Endothelial cell of umbilical vein (primary cell): ENCODE data around the gene CAMK2B. TPM values are rescaled to one million over a fixed set of nuclear protein-coding genes. Genes with fewer than 3 reads are reported as not detected.

Source experiments
- BruUV-seq: library from RNA; stranded (reverse); fragments of 400-500 nt; replicated peaks from 2 replicates; lab custom pipeline; 2021; lab: Mats Ljungman, UMichigan
- CTCF ChIA-PET: fragments of 300-600, 350-600 bp; sonication (Branson Sonifier 250); formaldehyde crosslinking; loops from one replicate; lab custom pipeline; 2021; ENCODE audit warnings: antibody characterized with exemption, inconsistent platforms; lab: Charles Lee
- POLR2A ChIA-PET: fragments of 300-600, 350-600 bp; sonication (Branson Sonifier 250); formaldehyde crosslinking; loops from one replicate; lab custom pipeline; 2021; ENCODE audit warnings: antibody characterized with exemption, inconsistent platforms; lab: Charles Lee
- DNase-seq: peaks from one replicate; pipeline ENCODE4 v3.0.0-alpha.2; 2011; ENCODE audit warnings: low read depth, low spot score
- FAIRE-seq: peaks from 2 replicates; lab custom pipeline; 2011; peaks lifted over from hg19 to GRCh38; lab: Jason Lieb, UNC
- H2AFZ ChIP-seq: 2 replicates; pipeline ENCODE4 v1.6.0; 2012; ENCODE audit warnings: low read depth, low read length, control low read depth, inconsistent platforms
- H3K27ac ChIP-seq: 2 replicates; pipeline ENCODE4 v1.5.1; 2011; ENCODE audit warnings: low read depth, mild to moderate bottlenecking, control low read depth, low read length, moderate library complexity; ENCODE audit not compliant: insufficient read depth
- H3K27me3 ChIP-seq, 2 experiments: 2 replicates each; pipeline versions ENCODE4 v1.6.0 to v1.6.1; 2011; ENCODE audit warnings: low read length in 2 of 2, mixed read lengths in 1 of 2; ENCODE audit not compliant: control insufficient read depth in 2 of 2, insufficient read depth in 2 of 2
- H3K36me3 ChIP-seq, 2 experiments: 2 replicates in 1 of 2; 3 replicates in 1 of 2; pipeline ENCODE4 v1.5.1; 2011; ENCODE audit warnings: low read length in 2 of 2, mild to moderate bottlenecking in 1 of 2, moderate library complexity in 1 of 2; ENCODE audit not compliant: control insufficient read depth in 2 of 2, insufficient read depth in 2 of 2; ENCODE audit errors: extremely low read depth in 1 of 2
- H3K4me1 ChIP-seq: 3 replicates; pipeline ENCODE4 v1.5.1; 2011; ENCODE audit warnings: mild to moderate bottlenecking, low read length; ENCODE audit not compliant: control insufficient read depth, insufficient read depth; ENCODE audit errors: extremely low read depth
- H3K4me2 ChIP-seq: 2 replicates; pipeline ENCODE4 v1.6.1; 2011; ENCODE audit warnings: low read length, control low read depth, mixed read lengths; ENCODE audit not compliant: insufficient read depth
- H3K4me3 ChIP-seq, 3 experiments: fragments of 200-600 bp in 1 of 3; sonication (generic), shearing (Covaris generic) in 1 of 3; replicated peaks in 1 of 3; 2 replicates each; pipeline ENCODE4 v1.5.1; 2011 to 2016; ENCODE audit warnings: control low read depth in 3 of 3, low read length in 3 of 3, mild to moderate bottlenecking in 2 of 3, inconsistent platforms in 1 of 3, low read depth in 1 of 3, moderate library complexity in 1 of 3; ENCODE audit not compliant: insufficient read depth in 1 of 3
- H3K79me2 ChIP-seq: 2 replicates; pipeline ENCODE4 v1.6.0; 2012; ENCODE audit warnings: low read length, inconsistent platforms; ENCODE audit not compliant: control insufficient read depth, insufficient read depth
- H3K9ac ChIP-seq: replicated peaks from 2 replicates; pipeline ENCODE3; 2011; ENCODE audit warnings: low read length, control low read depth; ENCODE audit not compliant: insufficient read depth; ENCODE audit errors: extremely low read depth
- H3K9me1 ChIP-seq: replicated peaks from 3 replicates; pipeline ENCODE4 v1.6.0; 2011; ENCODE audit warnings: mild to moderate bottlenecking, low read length; ENCODE audit not compliant: control insufficient read depth, insufficient read depth; ENCODE audit errors: extremely low read depth
- H3K9me3 ChIP-seq: replicated peaks from 2 replicates; pipeline ENCODE4 v1.5.1; 2012; ENCODE audit warnings: low read length, inconsistent platforms; ENCODE audit not compliant: control insufficient read depth, insufficient read depth
- H4K20me1 ChIP-seq: replicated peaks from 2 replicates; pipeline ENCODE3; 2011; ENCODE audit warnings: mild to moderate bottlenecking, low read length; ENCODE audit not compliant: control insufficient read depth, insufficient read depth; ENCODE audit errors: extremely low read depth
- EZH2 ChIP-seq: IDR thresholded peaks from 2 replicates; pipeline ENCODE4 v1.6.1; 2012; ENCODE audit warnings: borderline replicate concordance, low read depth, mild to moderate bottlenecking, moderate library complexity, low read length, inconsistent platforms; ENCODE audit not compliant: severe bottlenecking
- FOS ChIP-seq: IDR thresholded peaks from 2 replicates; pipeline ENCODE4 v1.6.1; 2011; ENCODE audit warnings: mild to moderate bottlenecking, low read length, moderate library complexity, borderline replicate concordance; ENCODE audit not compliant: insufficient read depth
- GATA2 ChIP-seq: IDR thresholded peaks from 2 replicates; pipeline ENCODE4 v1.7.0; 2011; ENCODE audit warnings: low read depth, mild to moderate bottlenecking, moderate library complexity, mixed read lengths, low read length; ENCODE audit not compliant: insufficient read length, insufficient read depth
- JUN ChIP-seq: IDR thresholded peaks from 2 replicates; pipeline ENCODE4 v1.6.1; 2011; ENCODE audit warnings: borderline replicate concordance, low read depth; ENCODE audit not compliant: insufficient read length, insufficient read depth
- MYC ChIP-seq: IDR thresholded peaks from one replicate; pipeline ENCODE4 v1.6.1; 2011; ENCODE audit warnings: mild to moderate bottlenecking, low read depth, low read length
- POLR2A ChIP-seq: IDR thresholded peaks from 2 replicates; pipeline ENCODE4 v1.6.1; 2012; ENCODE audit warnings: low read depth, mild to moderate bottlenecking, control low read depth, low read length
- POLR2AphosphoS5 ChIP-seq: IDR thresholded peaks from 2 replicates; pipeline ENCODE4 v1.6.1; 2012; ENCODE audit warnings: low read depth, mild to moderate bottlenecking, control low read depth, low read length, moderate library complexity; ENCODE audit not compliant: insufficient read depth
- dilution Hi-C: fragments of 300-500 bp; cut with MboI; formaldehyde crosslinking; loops from one replicate; pipeline ENCODE4 v1.15.0; 2019; ENCODE audit warnings: low sequenced_read_pairs; ENCODE audit not compliant: extremely low pct_ligation_motif_present
- intact Hi-C: fragments of 100-400 bp; cut with micrococcal nuclease; formaldehyde crosslinking; loops from one replicate; pipeline ENCODE4 v1.10.0; 2022
- polyA plus RNA-seq, 4 experiments: library from polyadenylated mRNA; depleted of rRNA in 3 of 4; stranded (reverse) in 3 of 4; unstranded in 1 of 4; fragments of >200 nt; gene quantifications; 2 replicates each; pipeline versions ENCODE4 v1.2.1 to v1.2.3, GENCODE V29; 2011 to 2012; ENCODE audit warnings: missing spikeins in 1 of 4
- total RNA-seq: library from RNA; stranded (reverse); gene quantifications from 2 replicates; pipeline ENCODE4 v1.2.3, GENCODE V29; 2021
- TF ChIP-seq, protein P1 (sequence below): IDR thresholded peaks from 2 replicates; pipeline ENCODE4 v1.6.1; 2011; ENCODE audit not compliant: insufficient read depth, insufficient read length
- TF ChIP-seq, protein P2 (sequence below), 2 donors: IDR thresholded peaks; 1 replicate in 1 of 2; 2 replicates in 1 of 2; pipeline ENCODE4 v1.5.1; 2011; ENCODE audit warnings: low read length in 2 of 2, mild to moderate bottlenecking in 2 of 2, moderate library complexity in 2 of 2, control low read depth in 1 of 2, inconsistent platforms in 1 of 2, low read depth in 1 of 2; ENCODE audit not compliant: insufficient read depth in 1 of 2; ENCODE audit errors: extremely low read depth in 1 of 2

The CAMK2B gene
- total and polyA plus RNA-seq, 2 donors (not counting 3 experiments of a cell fraction or from before 2014, with no cell fraction given) = 0.57 to 1.6 TPM

DNA sequence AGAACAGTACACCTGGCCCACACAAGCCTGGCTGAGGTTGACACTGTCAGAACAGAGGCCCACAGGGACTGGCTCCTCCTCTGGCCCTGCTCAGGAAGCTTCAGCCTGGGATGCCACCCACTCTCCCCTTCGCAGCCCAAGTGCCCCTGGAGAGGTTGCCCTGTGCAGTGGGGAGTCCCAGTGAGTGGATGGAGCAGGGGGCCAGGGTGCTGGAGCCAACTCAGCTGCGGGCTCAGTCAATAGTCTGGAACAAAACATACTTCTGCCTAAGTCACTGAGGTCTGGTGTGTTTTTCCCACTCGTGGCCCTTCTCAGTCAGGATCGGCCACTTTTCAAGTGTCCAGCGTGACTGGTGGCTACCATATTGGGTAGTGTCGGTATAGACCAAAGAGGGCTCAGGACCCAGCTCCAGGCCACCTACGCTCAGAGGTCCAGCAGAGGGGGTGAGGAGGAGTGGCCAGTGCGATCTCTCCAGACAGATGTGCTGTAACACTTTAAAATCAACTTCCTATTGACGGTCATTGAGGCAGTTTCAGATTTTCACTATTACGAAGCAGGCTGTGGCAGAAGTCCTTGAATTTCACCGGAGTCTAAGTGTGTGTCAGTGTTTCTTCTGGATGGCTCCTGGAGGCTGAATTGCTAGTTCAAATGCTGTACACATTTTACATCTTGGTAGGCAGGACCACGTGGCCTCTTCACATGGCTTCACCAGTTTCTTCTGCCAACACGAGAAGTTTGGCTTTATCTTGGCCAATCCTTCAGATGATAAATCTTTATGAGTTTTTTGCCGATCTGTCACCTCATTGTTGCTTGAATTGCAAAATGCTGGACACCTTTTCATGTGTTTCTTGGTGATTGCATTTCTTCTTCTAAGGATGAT is 135.2 kb downstream of the CAMK2B start:
- Histone ChIP-seq H3K9ac (no peak overlapping the region), H3K4me2 (no peak overlapping the region), H3K4me1 (no peaks in the 10 kb centered on the region), H3K27me3 (peaks cover 4 to 10% of the 10 kb centered on the region in 2 experiments), H3K79me2 (no peaks in the 10 kb centered on the region), H3K36me3 (no peaks in the 10 kb centered on the region), H3K27ac (no peak overlapping the region), H3K9me3 (no peaks in the 10 kb centered on the region), H3K4me3 (no peak overlapping the region), H2AFZ (no peak overlapping the region), H3K9me1 (no peaks in the 10 kb centered on the region), H4K20me1 (no peaks in the 10 kb centered on the region)
- POLR2A ChIA-PET = no interaction called here
- DNase-seq (no peak), FAIRE-seq (no peak)
- TF ChIP-seq POLR2A (no peak), JUN (no peak), POLR2AphosphoS5 (no peak), GATA2 (no peak)
- TF ChIP-seq, protein P1, sequence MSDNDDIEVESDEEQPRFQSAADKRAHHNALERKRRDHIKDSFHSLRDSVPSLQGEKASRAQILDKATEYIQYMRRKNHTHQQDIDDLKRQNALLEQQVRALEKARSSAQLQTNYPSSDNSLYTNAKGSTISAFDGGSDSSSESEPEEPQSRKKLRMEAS = no peak
- dilution Hi-C loops = no loop called here
- BruUV-seq = no TSS peak
- intact Hi-C loops = no loop called here
- CTCF ChIA-PET = no interaction called here

DNA sequence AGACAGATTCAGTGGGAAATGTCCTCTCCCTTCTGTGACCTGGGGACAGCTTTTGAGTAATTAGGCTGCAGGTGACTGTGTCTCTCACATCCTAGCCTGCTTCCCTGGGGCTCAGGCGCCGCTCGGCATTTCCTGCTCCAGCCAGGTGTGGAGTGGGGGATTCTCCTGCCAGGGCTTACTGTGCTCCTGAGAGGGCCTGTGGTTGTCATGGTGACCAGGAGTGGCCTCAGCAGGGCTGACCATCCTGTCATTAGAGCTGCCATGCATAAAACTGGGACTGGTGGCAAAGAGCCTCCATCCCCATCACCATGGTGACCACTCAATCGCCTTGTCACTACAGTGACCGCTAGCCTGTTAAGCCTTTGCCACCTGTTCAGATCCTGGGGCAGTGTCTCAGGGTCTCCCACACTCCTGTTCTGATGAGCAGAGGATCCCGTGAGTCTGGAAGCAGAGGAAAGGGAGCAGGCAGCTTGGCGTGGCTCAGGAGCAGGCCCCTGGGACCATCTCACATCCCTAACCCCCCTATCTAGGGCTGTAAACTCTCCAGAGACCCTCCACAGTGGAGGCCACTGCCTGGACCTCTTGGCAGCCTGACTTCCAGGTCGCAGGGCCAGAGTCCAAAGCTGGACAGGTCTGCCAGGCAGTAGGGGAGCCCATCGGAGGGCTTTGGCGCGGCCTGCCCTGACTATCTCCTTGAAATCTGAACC is 136.0 kb downstream of the CAMK2B start, which contains the start of gene GCK:
Gene GCK, minus strand, starts transcription at position 154 of the 707 bp plus-strand sequence. CDS start 486 bp downstream, outside the sequence.
- TF ChIP-seq EZH2 = no peak
- TF ChIP-seq POLR2A = no peak
- TF ChIP-seq, protein P1 = no peak
- no peak for TF ChIP-seq MYC
- TF ChIP-seq, protein P2, sequence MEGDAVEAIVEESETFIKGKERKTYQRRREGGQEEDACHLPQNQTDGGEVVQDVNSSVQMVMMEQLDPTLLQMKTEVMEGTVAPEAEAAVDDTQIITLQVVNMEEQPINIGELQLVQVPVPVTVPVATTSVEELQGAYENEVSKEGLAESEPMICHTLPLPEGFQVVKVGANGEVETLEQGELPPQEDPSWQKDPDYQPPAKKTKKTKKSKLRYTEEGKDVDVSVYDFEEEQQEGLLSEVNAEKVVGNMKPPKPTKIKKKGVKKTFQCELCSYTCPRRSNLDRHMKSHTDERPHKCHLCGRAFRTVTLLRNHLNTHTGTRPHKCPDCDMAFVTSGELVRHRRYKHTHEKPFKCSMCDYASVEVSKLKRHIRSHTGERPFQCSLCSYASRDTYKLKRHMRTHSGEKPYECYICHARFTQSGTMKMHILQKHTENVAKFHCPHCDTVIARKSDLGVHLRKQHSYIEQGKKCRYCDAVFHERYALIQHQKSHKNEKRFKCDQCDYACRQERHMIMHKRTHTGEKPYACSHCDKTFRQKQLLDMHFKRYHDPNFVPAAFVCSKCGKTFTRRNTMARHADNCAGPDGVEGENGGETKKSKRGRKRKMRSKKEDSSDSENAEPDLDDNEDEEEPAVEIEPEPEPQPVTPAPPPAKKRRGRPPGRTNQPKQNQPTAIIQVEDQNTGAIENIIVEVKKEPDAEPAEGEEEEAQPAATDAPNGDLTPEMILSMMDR (IDR thresholded peaks at IDR 0.05; ENCODE audit: extremely low read depth in 1 of 2, insufficient read depth in 1 of 2, low read depth in 1 of 2, low read length in 2 of 2) = no peak
- no peak for TF ChIP-seq FOS
- no peak for TF ChIP-seq JUN
- no peak for TF ChIP-seq POLR2AphosphoS5
- no peak for TF ChIP-seq GATA2
- FAIRE-seq (no peak), DNase-seq (no peak)
- H3K36me3 ChIP-seq = no peaks in the 10 kb centered on the region
- dilution Hi-C loops = no loop called here
- POLR2A ChIA-PET = no interaction called here
- H3K79me2 ChIP-seq = no peaks in the 10 kb centered on the region
- no peaks in the 10 kb centered on the region for H3K9me1 ChIP-seq
- CTCF ChIA-PET = no interaction called here
- H3K9me3 ChIP-seq = no peaks in the 10 kb centered on the region
- H3K27me3 ChIP-seq = peaks cover 4 to 10% of the 10 kb centered on the region in 2 experiments
- intact Hi-C loops = no loop called here
- no peak within 1 kb of the TSS for H3K27ac ChIP-seq
- H4K20me1 ChIP-seq = no peaks in the 10 kb centered on the region
- H3K4me3 ChIP-seq = no peak within 1 kb of the TSS
- H3K4me1 ChIP-seq = peaks cover 3% of the 10 kb centered on the region
- no peak within 1 kb of the TSS for H3K9ac ChIP-seq
- no peak within 1 kb of the TSS for H3K4me2 ChIP-seq
- no TSS peak for BruUV-seq
- no peak within 1 kb of the TSS for H2AFZ ChIP-seq
